Activated CD8-positive, alpha-beta memory T cell treated with anti-CD3 and anti-CD28 coated beads, Interleukin-2, amount 50 U/mL, for 24 hours (primary cell): ENCODE results near the gene VAMP5.
A peak's percentile ranks its signal among the peaks of the same experiment; 100 is the strongest.
"Not testable (repeated sequence)": the region's sequence is repeated elsewhere in the genome, so short reads cannot be mapped to it uniquely, and the experiment has no call there.

Source experiments
- DNase-seq: peaks from one replicate; pipeline ENCODE4 v3.0.0-alpha.2; 2020; ENCODE audit errors: extremely low read depth

The VAMP5 gene

DNA sequence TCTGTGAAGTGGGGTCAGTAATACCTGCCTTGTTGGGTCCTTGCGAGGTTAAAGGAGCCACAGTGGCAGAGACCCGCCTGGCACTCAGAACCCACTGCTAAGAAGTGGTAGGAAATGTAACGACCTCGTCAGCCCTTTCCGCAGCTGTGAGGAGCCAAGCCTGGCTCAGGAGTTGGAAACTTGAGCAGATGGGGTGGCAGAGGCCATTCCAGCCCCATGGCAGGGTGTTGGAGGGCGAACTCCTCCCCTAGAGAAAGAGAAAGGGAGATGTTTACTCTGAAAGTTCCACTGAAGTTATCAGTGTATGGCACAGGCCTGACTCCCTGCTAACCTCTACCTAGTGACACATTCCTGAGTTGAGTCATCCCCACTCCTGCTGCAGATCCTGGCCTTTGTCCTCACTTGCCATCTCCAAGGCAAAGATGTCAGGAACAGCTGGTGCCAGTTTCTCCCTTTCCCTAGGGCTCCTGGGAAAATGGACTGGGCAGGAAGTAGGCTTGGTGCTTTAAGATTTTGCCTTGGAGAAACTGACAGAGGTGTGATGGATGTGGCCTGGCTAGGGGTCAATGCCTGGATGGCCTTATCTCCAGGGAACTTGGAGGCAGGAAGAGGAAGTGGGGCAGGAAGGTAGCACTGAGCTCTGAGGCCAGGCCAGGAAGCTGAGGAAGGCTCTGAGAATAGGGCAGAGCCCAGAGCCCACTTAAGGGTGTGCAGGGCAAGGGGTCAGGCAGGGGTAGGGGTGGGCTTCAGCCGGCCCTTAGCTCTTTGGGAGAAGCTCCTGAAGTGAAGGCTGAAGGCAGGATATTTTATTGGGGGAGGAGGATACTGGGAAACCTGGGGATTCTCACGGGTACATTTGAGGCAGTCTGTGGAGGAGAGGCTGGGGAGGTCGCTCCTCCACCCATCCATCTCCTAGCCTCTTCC lies 888 bp downstream of the VAMP5 start:
- no peak for DNase-seq

DNA sequence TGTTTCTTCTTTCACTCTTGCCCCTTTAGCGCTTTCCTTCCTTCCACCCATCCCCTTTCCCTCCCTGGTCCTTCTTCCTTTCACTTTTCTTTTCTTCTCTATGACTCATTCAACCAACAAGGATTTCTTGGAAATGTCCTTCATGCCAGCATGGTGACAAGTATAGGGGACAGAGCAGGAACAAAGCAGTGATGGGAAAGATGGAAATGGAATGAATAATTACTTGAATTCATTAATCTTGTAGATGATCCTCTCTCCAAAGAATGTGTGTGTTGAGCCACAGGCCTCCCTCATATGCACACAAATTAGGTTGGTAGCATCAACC lies 1.5 kb downstream of the VAMP5 start:
- no peak for DNase-seq

DNA sequence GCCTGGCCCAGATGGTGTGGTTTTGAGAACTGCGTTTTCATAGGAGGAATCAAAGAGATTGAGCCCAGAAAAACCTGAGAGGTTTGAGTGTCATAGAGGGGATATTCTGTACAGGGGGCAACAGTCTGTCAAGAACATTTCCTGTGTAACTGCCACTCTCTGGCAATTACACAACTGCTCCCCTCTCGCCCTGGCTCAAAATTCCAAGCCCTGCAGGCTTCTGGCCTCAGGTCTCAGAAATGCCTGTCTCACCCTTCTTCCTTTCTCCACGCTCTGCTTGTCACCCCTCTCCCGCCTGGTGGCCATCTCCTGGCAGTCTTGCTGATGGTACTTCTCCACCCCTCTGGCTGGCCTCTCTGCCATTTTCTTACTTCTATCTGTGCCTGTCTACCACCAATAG lies 4.0 kb downstream of the VAMP5 start:
- DNase-seq, result no peak

DNA sequence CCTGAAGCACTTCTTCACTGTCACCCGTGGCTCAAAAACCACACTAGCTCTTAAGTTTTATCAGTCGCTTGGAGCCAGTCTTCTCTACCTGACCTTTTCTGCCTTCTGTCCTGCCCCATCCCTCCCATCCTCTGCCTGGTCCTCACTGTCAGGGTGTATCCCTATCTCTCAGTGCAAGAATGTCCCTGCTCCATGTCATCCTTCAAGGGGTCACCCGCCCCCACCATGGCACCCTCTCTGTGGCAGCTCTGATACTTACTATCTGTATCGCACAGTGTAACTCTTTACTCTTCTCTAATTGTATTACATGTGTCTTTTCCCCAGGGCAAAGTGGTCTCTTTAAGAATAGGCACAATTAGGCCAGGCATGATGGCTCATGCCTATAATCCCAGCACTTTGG lies 4.4 kb downstream of the VAMP5 start:
- DNase-seq, result no peak

DNA sequence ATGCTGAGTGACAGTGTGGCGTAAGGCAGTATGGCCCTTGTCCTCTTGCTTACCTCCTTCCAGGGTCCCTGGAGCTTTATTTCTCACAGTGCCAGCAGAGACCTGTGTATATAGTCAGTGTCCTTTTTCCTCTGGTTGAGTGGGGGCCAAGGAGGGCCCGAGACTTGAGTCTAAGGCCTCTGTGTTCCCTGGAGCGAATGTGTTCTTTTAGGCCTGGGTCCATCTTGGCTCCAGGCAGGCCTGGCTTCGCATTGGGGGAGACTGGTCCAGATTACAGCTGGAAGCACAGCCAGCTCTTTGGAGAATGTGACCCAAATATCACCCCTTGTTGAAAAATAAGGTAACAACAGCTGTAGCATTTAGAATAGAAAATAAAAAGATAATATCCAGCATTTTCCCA lies 5.0 kb downstream of the VAMP5 start:
- DNase-seq, result no peak

DNA sequence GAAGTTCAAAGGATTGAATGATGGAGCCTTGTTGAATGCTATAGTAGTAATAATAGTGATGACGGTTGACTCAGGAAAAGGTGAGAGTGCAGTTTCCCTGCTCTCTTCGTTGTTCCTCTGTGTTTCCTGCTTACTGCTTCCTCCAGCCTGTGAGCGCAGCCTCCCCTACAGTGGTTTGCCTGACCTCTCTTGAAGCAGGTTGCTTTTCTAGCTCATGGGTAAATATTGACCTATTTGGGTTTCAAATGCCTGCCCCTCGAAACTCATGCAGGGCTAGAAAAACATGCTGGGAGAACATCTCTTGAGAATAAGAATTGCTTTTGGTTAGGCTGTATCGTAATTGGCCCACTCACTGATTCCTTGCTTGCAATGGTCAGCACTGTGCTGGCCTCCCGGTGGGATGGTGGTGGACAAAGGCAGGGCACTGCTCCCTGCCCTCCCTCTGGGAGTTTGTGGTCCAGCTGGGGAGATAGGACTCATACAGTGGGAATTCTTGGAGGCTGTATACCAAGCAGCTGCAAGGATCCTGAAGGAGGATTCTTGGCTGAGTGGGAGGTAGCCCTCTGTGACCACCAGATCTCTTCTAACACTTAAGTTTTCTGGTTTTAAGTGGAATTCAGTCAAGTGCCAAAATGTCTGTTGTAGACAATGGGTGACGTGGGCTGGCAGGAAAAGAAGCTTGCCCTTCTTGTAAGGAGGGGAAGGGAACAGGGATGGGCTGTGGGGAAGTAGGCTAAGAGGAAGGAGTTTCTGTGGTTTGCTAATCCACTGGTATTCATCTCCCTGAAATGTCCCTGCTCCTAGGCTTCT lies 6.0 kb downstream of the VAMP5 start:
- DNase-seq, result no peak

DNA sequence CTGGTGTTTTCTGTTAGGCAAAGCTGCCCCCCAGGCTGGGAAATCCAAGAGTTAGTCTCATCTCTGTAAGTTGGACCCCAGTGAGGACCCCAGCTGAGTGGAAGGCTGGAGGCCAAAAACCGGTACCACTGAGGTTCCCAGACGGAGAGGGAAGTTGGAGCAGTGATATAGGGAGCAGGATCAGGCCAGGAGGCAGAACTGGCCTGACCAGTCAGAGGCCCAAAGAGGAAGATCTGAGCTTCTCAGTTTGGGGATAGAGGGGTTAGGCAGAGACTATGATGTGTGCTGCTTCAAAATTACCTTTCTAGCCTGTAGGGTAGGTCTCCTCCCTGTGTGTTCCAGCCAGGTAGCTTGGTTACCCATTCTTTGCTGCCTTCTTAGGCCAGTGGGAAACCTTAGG lies 6.7 kb downstream of the VAMP5 start:
- DNase-seq, result no peak

DNA sequence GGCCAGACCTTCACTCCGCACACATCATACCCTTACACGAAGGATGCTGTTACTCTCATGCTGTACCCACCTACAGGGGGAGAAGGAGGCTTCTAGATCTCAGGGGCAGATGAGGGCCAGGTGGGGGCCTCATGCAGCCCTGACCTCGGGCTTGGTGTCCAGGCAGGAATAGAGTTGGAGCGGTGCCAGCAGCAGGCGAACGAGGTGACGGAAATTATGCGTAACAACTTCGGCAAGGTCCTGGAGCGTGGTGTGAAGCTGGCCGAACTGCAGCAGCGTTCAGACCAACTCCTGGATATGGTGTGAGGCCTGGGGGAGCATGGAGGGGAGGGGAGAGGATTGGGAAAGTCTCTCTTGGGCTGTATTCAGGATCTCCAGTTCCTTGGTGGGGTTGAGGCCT lies 7.3 kb downstream of the VAMP5 start:
- no peak for DNase-seq

DNA sequence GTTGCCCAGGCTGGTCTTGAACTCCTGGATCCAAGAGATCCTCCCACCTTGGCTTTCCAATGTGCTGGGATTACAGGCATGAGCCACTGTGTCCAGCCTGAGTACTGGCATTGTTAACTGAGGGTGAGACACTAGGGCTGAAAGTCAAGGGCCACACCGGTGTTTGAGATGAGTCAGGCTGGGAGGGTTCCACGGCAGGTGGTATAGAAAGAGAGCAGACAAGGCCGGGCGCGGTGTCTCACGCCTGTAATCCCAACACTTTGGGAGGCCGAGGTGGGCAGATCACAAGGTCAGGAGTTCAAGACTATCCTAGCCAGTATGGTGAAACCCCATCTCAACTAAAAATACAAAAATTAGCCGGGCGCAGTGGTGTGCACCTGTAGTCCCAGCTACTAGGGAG lies 8.1 kb downstream of the VAMP5 start:
- not testable (repeated sequence) for DNase-seq

DNA sequence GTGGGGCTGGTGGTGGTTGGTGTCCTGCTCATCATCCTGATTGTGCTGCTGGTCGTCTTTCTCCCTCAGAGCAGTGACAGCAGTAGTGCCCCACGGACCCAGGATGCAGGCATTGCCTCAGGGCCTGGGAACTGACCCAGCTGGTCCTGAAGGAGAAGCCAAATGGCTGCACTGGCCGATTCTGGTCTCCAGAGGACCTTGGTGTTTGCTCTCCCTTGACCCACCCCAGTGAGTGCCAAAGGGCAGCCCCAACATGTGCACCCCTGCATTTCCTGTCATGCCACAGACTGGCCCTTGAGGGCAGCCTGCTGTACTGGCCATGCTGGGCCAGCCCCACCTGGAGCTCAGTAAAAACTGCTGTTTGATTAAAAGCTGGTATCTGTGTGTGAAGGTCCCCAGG lies 8.8 kb downstream of the VAMP5 start:
- no peak for DNase-seq

DNA sequence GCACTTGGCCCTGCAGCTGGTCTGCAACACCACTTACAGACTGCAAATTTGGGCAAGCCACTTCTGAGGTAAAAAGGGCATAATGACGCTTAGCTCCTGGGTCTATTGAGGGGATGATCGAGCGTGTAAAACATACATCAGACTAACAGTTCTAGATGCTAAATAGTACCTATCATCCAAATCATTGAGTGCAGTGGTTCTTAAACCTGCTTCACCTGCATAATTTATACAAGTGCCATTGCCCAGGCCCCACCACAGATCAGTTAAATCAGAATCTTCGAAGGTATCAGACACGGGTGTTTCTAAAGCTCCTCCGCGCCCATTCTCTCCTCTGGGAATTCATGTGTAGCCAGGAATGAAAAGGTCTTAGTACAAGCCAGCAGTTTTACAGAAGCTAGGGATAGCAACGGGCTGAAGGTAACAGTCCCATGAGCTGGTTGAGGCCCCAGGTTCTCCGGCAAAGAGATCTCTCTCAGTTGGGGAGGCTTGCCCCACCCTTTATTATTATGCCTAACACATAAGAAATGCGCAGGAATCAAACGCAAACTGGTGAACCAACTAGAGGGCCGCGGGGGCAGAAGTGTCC lies 10.6 kb downstream of the VAMP5 start:
- no peak for DNase-seq

DNA sequence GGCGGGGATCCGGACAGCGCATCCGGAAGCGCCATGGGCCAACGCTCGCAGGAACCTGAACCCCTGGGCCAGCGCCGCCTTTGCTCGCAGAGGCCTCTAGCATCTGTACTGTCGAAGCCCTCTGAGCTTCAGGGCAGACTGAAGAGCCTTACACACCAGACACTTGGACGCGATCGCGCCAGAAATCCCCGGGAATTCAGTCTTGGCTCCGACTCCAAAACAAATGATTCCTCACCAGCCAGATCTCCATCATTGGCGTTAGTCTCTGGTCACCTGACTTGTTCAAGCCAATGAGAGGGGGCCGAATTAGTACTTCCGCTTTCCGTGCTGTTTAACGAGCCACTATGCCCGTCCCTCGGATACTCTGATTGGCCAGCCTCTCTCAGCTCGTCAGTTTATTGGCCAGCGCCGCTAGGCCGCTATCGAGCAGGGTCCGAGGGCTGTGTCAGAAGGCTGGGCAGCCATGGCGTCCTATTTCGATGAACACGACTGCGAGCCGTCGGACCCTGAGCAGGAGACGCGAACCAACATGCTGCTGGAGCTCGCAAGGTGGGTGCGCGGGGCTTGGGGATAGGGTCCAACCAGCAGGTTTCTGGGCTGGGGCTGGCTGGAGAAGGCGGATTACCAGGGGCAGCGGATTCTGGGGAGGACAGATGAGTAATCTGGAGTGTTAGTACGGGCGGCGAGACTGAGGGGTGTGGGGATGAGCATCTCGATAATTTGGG lies 11.2 kb downstream of the VAMP5 start, which contains the start of gene RNF181:
RNF181 (plus strand) TSS at position 445 of the 725 bp plus-strand sequence; CDS start at position 464, 19 bp downstream.
- DNase-seq, result peak; percentile 84

DNA sequence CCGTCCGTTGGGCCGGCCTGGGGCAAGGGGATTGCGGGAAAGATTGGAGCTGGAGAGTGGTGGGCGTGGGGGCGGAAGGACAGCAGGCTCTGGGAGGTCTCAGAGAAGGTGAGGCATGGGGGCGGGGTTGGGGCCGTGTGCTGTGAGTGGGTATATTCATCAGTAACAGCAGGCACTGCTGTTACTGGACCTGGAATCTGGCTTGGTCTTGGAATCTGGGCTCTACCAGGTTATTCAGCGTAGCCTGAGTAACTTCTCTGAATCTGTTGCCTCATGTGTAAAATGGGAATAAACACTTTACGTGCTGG lies 11.7 kb downstream of the VAMP5 start:
- DNase-seq, result no peak

DNA sequence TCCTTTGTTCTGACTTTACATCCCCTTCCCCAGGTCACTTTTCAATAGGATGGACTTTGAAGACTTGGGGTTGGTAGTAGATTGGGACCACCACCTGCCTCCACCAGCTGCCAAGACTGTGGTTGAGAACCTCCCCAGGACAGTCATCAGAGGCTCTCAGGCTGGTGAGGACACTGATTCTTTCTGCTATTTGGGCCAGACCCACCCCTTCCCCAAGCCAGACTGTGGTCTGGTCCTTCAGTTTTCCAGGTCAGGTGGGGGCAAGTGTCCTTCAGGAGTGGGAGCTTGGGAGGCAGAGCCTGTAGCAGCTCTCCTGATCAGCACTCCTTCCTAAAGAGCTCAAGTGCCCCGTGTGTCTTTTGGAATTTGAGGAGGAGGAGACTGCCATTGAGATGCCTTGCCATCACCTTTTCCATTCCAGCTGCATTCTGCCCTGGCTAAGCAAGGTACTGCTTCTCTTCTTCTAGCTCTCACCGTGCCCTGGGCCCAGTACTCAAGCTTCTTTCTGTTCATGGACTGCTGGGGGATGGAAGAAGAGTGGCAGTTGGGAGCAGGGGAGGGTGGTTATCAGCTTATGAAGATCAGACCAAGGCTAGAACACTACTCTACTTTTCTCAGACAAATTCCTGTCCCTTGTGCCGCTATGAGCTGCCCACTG lies 12.4 kb downstream of the VAMP5 start:
- no peak for DNase-seq

DNA sequence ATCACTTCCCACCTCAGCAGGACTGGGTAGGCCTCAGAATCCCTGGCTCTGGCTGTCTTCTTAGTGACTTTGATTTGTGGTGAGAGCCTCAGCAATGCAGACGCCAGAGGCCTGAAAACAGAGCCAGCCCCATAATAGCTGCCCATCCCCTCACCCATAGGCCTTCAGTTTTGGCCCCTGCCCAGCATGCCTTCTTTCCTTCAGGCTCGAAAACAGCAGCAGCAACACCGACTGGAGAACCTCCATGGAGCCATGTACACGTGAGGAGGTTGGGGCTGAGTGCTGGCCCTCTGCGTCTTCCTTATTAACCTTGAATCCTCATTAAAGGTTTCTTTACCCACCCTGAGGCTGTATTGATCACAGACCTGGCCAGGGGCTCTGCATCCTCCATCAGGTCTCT lies 13.0 kb downstream of the VAMP5 start:
- no peak for DNase-seq

DNA sequence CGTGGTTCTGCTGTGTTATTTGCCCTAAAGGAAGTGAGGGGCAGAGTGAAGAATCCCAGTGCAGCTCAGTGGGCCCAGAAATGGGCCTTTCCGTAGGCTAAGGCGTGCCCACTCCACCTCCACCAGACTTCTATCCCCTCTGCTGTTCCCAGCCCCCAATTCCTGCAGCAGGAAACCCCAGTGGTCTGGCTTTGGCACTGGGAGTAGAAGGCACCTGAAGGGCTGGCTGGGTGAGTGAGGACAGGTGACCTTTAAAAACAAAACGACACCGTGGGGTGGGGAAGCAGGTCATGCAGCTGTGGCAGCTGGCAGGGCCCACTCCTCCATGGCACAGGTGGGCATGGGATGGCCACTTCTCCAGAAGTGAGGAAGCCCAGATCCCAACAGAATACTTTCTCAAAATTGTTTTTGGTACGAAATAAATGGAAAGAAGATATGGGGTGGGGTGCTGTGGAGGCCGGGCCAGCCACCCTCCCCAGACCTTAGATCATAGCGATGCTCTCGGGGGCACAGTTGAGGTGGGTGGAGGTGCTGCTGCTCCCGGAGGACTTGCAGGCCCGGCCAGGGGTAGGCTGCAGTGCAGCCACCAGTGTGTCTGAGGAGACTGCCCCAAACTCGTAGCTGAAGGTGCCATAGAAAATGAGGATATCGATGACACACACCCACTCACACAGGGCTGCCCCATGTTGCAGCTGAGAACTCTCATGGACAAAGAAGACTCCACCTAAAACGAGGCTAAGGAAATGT lies 14.5 kb downstream of the VAMP5 start:
- DNase-seq, result no peak

DNA sequence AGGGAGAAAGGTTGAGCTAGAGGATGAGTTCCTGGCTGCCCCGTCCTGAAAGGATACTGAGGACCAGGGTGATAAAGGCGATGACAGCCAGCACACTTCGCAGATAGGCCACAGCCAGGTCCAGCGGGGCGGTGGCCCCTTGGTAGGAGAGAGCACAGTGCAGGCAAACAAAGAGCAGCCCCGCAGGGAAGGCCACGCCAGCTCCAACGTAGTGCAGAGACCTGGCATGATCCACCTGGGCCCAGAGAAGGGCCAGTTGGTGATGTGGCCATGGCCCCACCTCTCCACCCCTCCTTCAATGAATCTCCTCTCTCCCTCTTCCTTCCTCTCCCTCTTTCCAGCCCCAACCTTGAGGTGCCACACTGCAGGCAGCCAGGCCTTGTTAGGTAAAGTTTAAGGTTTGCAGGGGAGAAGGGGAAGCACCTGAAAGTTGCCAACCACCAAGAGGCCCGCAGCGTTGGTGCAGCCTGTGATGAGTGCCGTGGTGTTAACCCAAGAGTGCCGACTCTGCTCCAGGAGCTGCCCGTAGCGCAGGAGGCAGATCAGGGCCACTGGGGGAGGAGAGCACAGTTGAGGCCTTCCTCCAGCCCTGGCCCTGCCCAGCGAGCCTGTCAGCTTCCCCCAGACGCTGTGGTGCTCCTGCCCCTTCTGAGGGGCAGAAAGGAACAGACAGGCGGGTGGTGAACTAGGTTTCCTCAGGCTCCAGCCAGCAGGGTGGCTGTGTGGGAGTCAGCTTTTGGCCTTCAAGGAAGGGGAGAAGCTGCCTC lies 15.4 kb downstream of the VAMP5 start:
- DNase-seq, result no peak

DNA sequence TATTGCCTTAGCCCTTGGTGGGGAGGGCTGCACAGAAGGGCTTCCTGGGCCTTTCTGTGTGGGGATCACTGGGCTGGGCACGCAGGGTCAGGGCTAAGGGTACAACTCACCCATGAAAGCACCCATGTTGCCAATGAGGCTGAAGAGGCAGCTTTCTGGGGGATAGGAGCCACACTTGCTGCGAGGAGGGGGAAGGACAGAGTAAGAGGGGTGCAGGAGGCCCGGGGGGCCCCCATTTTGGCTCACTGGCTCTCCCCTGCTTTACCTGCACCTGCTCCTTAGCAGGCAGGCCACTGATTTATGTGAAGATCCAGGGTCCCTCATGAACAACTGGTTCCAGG lies 16.0 kb downstream of the VAMP5 start:
- no peak for DNase-seq

DNA sequence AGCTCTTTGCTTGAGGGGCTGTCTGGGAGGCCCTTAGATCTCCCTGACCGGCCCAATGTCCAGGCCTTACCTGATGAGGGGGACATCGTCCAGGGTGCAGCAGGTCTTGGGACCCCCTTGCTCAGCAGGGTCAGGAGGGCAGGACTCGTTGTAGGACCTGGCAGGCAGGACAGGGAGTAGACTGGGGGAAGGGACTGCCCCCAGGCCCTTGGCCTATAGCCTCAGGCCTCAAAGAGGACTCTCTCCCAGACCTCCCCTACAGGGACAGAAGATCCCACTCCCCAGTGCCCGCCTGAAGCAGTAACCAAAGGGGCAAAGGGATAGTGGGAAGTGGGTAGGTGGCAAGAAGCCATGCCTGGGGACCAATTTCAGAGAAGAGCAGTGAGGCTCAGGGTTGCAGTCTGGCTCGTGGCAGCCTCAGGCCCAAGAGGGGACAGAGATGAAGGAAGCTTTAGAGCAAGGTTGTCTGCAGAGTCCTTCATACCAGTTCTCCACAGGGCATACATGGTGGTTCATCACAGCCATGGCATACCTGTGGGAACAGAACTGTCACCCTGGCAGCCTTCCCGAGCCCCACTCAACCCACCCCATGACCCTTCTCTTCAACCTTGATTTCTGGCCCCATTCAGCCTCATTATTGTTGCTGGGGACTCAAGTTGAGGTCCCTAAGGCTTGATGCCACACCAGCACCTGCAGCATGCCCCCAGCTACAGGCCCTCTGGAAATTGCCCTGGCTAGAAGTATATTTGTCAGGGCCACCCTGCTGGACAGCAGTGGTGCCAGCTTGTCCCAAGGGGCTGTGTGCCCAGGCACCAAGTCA lies 16.9 kb downstream of the VAMP5 start:
- DNase-seq, result no peak
